H9 (cell line): ENCODE data around the gene TEC. TPM values are rescaled to one million over a fixed set of nuclear protein-coding genes. Genes with fewer than 3 reads are reported as not detected.

Experiments used
- DNase-seq: peaks from one replicate; pipeline ENCODE4 v3.0.0-alpha.2; 2017
- H2AFZ ChIP-seq: one replicate; pipeline ENCODE4 v1.6.1; 2013; ENCODE audit warnings: mild to moderate bottlenecking, low read length, control low read depth, moderate library complexity
- H2AK5ac ChIP-seq: 2 replicates; pipeline ENCODE4 v1.6.1; 2013; ENCODE audit warnings: low read length, control low read depth, mixed read lengths; ENCODE audit not compliant: insufficient read length
- H2BK120ac ChIP-seq: one replicate; pipeline ENCODE4 v1.6.1; 2013; ENCODE audit warnings: low read depth, mild to moderate bottlenecking, low read length, control low read depth, inconsistent platforms; ENCODE audit not compliant: poor library complexity, severe bottlenecking
- H2BK12ac ChIP-seq: 2 replicates; pipeline ENCODE4 v1.6.1; 2013; ENCODE audit warnings: low read length, control low read depth, mixed read lengths, low read depth; ENCODE audit not compliant: insufficient read length
- H2BK15ac ChIP-seq: 2 replicates; pipeline ENCODE4 v1.6.1; 2013; ENCODE audit warnings: low read depth, low read length, control low read depth
- H2BK20ac ChIP-seq: one replicate; pipeline ENCODE4 v1.6.1; 2013; ENCODE audit warnings: low read depth, mild to moderate bottlenecking, low read length, control low read depth, inconsistent platforms; ENCODE audit not compliant: poor library complexity, severe bottlenecking
- H2BK5ac ChIP-seq: 2 replicates; pipeline ENCODE4 v1.6.1; 2013; ENCODE audit warnings: low read length, control low read depth, mixed read lengths; ENCODE audit not compliant: insufficient read length
- H3K14ac ChIP-seq: 2 replicates; pipeline ENCODE4 v1.6.1; 2013; ENCODE audit warnings: low read length, control low read depth; ENCODE audit not compliant: insufficient read depth
- H3K18ac ChIP-seq: 2 replicates; pipeline ENCODE4 v1.6.1; 2013; ENCODE audit warnings: low read depth, mild to moderate bottlenecking, mixed read lengths, low read length, control low read depth; ENCODE audit not compliant: insufficient read length
- H3K23ac ChIP-seq: 2 replicates; pipeline ENCODE4 v1.6.1; 2013; ENCODE audit warnings: low read length, control low read depth, mixed read lengths, low read depth; ENCODE audit not compliant: insufficient read length
- H3K23me2 ChIP-seq: 2 replicates; pipeline ENCODE4 v1.6.1; 2013; ENCODE audit warnings: low read depth, mild to moderate bottlenecking, mixed read lengths, low read length, control low read depth; ENCODE audit not compliant: insufficient read length, poor library complexity, severe bottlenecking
- H3K27ac ChIP-seq: 2 replicates; pipeline ENCODE4 v1.5.1; 2013; ENCODE audit warnings: low read length, control low read depth, mixed read lengths, low read depth; ENCODE audit not compliant: insufficient read length
- H3K27me3 ChIP-seq: 2 replicates; pipeline ENCODE4 v1.6.1; 2013; ENCODE audit warnings: low read length, control low read depth, inconsistent platforms; ENCODE audit not compliant: insufficient read depth
- H3K4ac ChIP-seq: 2 replicates; pipeline ENCODE4 v1.6.1; 2013; ENCODE audit warnings: low read depth, mild to moderate bottlenecking, control low read depth, inconsistent platforms, low read length, moderate library complexity
- H3K4me1 ChIP-seq: 2 replicates; pipeline ENCODE4 v1.6.1; 2013; ENCODE audit warnings: low read length, control low read depth, inconsistent platforms; ENCODE audit not compliant: insufficient read depth
- H3K4me2 ChIP-seq: 2 replicates; pipeline ENCODE4 v1.6.1; 2013; ENCODE audit warnings: low read length, control low read depth, mixed read lengths; ENCODE audit not compliant: insufficient read length, insufficient read depth
- H3K56ac ChIP-seq: 2 replicates; pipeline ENCODE4 v1.6.1; 2013; ENCODE audit warnings: low read depth, mild to moderate bottlenecking, mixed read lengths, low read length, control low read depth; ENCODE audit not compliant: insufficient read length
- H3K79me1 ChIP-seq: 2 replicates; pipeline ENCODE4 v1.6.1; 2013; ENCODE audit warnings: low read depth, mild to moderate bottlenecking, moderate library complexity, low read length, control low read depth, inconsistent platforms; ENCODE audit not compliant: insufficient read depth, poor library complexity, severe bottlenecking
- H3K79me2 ChIP-seq: 2 replicates; pipeline ENCODE4 v1.6.1; 2013; ENCODE audit warnings: low read length, control low read depth, inconsistent platforms; ENCODE audit not compliant: insufficient read depth
- H3K9ac ChIP-seq: 2 replicates; pipeline ENCODE4 v1.6.1; 2013; ENCODE audit warnings: low read length, control low read depth, mixed read lengths; ENCODE audit not compliant: insufficient read length; ENCODE audit errors: extremely low read depth
- H3K9me3 ChIP-seq: one replicate; pipeline ENCODE4 v1.6.1; 2013; ENCODE audit warnings: low read depth, low read length, inconsistent platforms; ENCODE audit not compliant: control insufficient read depth
- H3T11ph ChIP-seq: one replicate; pipeline ENCODE4 v1.6.1; 2013; ENCODE audit warnings: mild to moderate bottlenecking, low read length, control low read depth, inconsistent platforms
- H4K20me1 ChIP-seq: one replicate; pipeline ENCODE4 v1.6.1; 2013; ENCODE audit not compliant: control insufficient read depth, insufficient read length, insufficient read depth
- H4K5ac ChIP-seq: 2 replicates; pipeline ENCODE4 v1.6.1; 2013; ENCODE audit warnings: low read depth, mild to moderate bottlenecking, mixed read lengths, low read length, control low read depth; ENCODE audit not compliant: insufficient read length
- H4K8ac ChIP-seq: replicated peaks from 2 replicates; pipeline ENCODE4 v1.6.1; 2013; ENCODE audit warnings: low read length, control low read depth, mixed read lengths, low read depth; ENCODE audit not compliant: insufficient read length
- H4K91ac ChIP-seq: 2 replicates; pipeline ENCODE4 v1.6.1; 2013; ENCODE audit warnings: low read depth, mild to moderate bottlenecking, moderate library complexity, mixed read lengths, low read length, control low read depth; ENCODE audit not compliant: insufficient read length
- H3K27ac Mint-ChIP-seq, 3 experiments: 2 replicates in 2 of 3; 3 replicates in 1 of 3; pipeline ENCODE4 v1.8.0; 2020 to 2021; ENCODE audit warnings: mixed read lengths in 3 of 3, mild to moderate bottlenecking in 1 of 3, moderate library complexity in 1 of 3
- H3K27me3 Mint-ChIP-seq: 2 replicates; pipeline ENCODE4 v1.8.0; 2021; ENCODE audit warnings: low read depth, mild to moderate bottlenecking, moderate library complexity, mixed read lengths
- H3K36me3 Mint-ChIP-seq, 3 experiments: 2 replicates in 2 of 3; 3 replicates in 1 of 3; pipeline ENCODE4 v1.8.0; 2020 to 2021; ENCODE audit warnings: low read depth in 3 of 3, mixed read lengths in 3 of 3; ENCODE audit not compliant: insufficient read depth in 1 of 3
- H3K4me1 Mint-ChIP-seq, 2 experiments: 2 replicates each; pipeline ENCODE4 v1.8.0; 2020; ENCODE audit warnings: mixed read lengths in 2 of 2
- H3K4me3 Mint-ChIP-seq, 2 experiments: 2 replicates in 1 of 2; 3 replicates in 1 of 2; pipeline ENCODE4 v1.8.0; 2020 to 2021; ENCODE audit warnings: mild to moderate bottlenecking in 2 of 2, mixed read lengths in 2 of 2, moderate library complexity in 1 of 2
- H3K9me3 Mint-ChIP-seq, 2 experiments: 2 replicates in 1 of 2; 3 replicates in 1 of 2; pipeline ENCODE4 v1.8.0; 2020; ENCODE audit warnings: mild to moderate bottlenecking in 2 of 2, mixed read lengths in 2 of 2, moderate library complexity in 1 of 2
- CTCF ChIP-seq: fragments of 200-600 bp; sonication (generic); conservative IDR thresholded peaks from 3 replicates; pipeline ENCODE4 v1.8.0; 2021; ENCODE audit warnings: antibody characterized with exemption, mild to moderate bottlenecking
- WGBS: extraction: QIAGEN DNeasy Blood & Tissue Kit; methylation state at CpG from one replicate; pipeline ENCODE4 v1.1.7; 2013; ENCODE audit warnings: missing lambda C conversion rate, low lambda C conversion rate, mixed read lengths; ENCODE audit not compliant: insufficient read length; ENCODE audit errors: extremely low coverage; 5-methylcytosine and 5-hydroxymethylcytosine counted together
- total RNA-seq: library from RNA; stranded (reverse); gene quantifications from 2 replicates; pipeline ENCODE4 v1.2.1, GENCODE V29; 2021

TEC gene
- total RNA-seq, 1 experiment from 2014 or later: 1.8 TPM

- H3K18ac ChIP-seq: no peak overlapping the region
- H4K91ac ChIP-seq: no peak overlapping the region
- no peak overlapping the region for H3K23ac ChIP-seq
- no peak overlapping the region for H3K4ac ChIP-seq
- no peak overlapping the region for H4K8ac ChIP-seq
- peak overlapping the region; percentile 36 for H3K4me2 ChIP-seq
- no peak overlapping the region for H3K14ac ChIP-seq
- no peak overlapping the region for H3K27ac ChIP-seq
- no peaks in the 10 kb centered on the region for H3K9me3 ChIP-seq
- no peaks in the 10 kb centered on the region for H3K79me2 ChIP-seq
- no peak overlapping the region for H2AFZ ChIP-seq
- H3T11ph ChIP-seq: no peak overlapping the region
- H2BK5ac ChIP-seq: no peak overlapping the region
- no peaks in the 10 kb centered on the region for H3K23me2 ChIP-seq
- H3K4me1 ChIP-seq: no peaks in the 10 kb centered on the region
- Mint-ChIP-seq H3K27ac (peak overlapping the region in 2 of 3 experiments; percentile 44 to 64; a peak in 2 of 7 replicates), H3K36me3 (peaks cover 2 to 12% (median 6%) of the 10 kb centered on the region in 3 experiments; a peak in 6 of 7 replicates), H3K9me3 (peaks cover 11 to 14% of the 10 kb centered on the region in 2 experiments), H3K4me3 (peak overlapping the region; percentile 87 to 95), H3K27me3 (peaks cover 6% of the 10 kb centered on the region; the same call in 1 of the 2 replicates), H3K4me1 (peaks cover 12 to 17% of the 10 kb centered on the region in 2 experiments; a peak in 3 of 4 replicates)
- no peaks in the 10 kb centered on the region for H3K79me1 ChIP-seq
- H2AK5ac ChIP-seq: no peak overlapping the region
- peak; percentile 50 for TF ChIP-seq CTCF
- peak; percentile 96 for DNase-seq
- H3K56ac ChIP-seq: no peak overlapping the region
- H3K27me3 ChIP-seq: no peaks in the 10 kb centered on the region
- H2BK15ac ChIP-seq: no peak overlapping the region
- WGBS: no CpG with 5 or more reads among the region's 41 CpGs
- no peak overlapping the region for H4K5ac ChIP-seq
- H2BK120ac ChIP-seq: no peak overlapping the region
- no peaks in the 10 kb centered on the region for H4K20me1 ChIP-seq
- no peak overlapping the region for H2BK20ac ChIP-seq
- H2BK12ac ChIP-seq: no peak overlapping the region
- peak overlapping the region; percentile 23 for H3K9ac ChIP-seq
These were observed 354 bp upstream of the TEC start for GRCh38 chr4:48269861-48270522.
